ENCODE measurements around the gene SPTBN1. TPM values are rescaled to one million over a fixed set of nuclear protein-coding genes. Genes with fewer than 3 reads are reported as not detected.

Gene SPTBN1
- total RNA-seq, 1 donor from 2014 or later = 224 TPM

DNA sequence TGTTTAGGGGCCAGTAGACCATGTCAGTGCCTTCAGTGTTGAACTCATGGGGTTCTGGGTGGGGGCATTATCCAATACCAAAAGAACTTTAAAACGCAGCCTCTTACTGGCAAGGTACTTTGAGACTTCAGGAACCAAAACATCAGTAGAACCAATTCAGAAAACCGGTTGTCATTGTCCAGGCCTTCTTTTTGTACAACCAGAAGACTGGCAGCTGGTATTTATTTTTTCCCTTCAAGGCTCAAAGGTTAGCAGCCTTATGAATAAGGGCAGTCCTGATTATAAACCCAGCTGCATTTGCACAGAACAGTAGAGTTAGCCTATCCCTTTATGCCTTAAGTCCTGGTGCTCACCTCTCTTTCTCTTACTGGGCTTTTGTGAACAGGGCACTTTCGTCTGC is 153.5 kb downstream of the SPTBN1 start:
- TF ChIP-seq, protein P1, sequence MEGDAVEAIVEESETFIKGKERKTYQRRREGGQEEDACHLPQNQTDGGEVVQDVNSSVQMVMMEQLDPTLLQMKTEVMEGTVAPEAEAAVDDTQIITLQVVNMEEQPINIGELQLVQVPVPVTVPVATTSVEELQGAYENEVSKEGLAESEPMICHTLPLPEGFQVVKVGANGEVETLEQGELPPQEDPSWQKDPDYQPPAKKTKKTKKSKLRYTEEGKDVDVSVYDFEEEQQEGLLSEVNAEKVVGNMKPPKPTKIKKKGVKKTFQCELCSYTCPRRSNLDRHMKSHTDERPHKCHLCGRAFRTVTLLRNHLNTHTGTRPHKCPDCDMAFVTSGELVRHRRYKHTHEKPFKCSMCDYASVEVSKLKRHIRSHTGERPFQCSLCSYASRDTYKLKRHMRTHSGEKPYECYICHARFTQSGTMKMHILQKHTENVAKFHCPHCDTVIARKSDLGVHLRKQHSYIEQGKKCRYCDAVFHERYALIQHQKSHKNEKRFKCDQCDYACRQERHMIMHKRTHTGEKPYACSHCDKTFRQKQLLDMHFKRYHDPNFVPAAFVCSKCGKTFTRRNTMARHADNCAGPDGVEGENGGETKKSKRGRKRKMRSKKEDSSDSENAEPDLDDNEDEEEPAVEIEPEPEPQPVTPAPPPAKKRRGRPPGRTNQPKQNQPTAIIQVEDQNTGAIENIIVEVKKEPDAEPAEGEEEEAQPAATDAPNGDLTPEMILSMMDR (conservative IDR thresholded peaks at IDR 0.05; ENCODE audit: low read depth, low read length) = no peak
- H3K4me3 ChIP-seq (ENCODE audit: low read depth, low read length) = no peak overlapping the region

GRCh38 chr2:54610700-54611099 is 154.6 kb downstream of the SPTBN1 start:
- DNase-seq (ENCODE audit: low read depth) = no peak

More for the DNA sequence above, 153.5 kb downstream of the SPTBN1 start:
- no peak for DNase-seq (ENCODE audit: low read depth)

DNA sequence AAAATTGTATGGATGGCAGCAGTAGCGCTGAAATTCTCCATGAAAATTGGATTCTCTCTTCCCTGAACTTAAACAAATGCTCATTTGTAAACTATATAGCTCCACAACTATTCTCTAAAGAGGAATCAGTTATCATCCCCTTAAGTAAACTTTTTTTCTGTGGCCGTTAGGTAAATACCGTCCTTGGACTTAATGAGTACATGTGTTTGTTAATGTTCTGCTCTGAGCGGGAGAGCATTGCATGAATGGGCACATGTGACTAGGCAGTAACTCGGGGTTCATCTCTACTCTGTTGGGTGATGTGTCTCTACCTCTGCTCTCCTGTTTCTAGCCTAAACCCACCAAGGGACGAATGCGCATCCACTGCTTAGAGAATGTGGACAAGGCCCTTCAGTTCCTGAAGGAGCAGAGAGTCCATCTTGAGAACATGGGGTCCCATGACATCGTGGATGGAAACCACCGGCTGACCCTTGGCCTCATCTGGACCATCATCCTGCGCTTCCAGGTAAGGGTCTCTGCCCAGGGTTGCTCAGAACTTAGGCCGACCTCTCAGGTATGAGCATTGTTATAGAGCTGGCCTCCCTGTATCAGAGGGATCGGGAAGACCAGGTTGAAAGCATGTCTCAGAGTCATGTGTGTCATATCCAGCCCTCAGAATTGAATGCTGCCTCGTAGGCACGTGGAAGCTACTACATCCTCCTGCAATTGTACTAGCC is 155.9 kb downstream of the SPTBN1 start:
- no peak overlapping the region for H3K4me3 ChIP-seq (ENCODE audit: low read depth, low read length)
- DNase-seq (ENCODE audit: low read depth) = no peak
- TF ChIP-seq, protein P1 (conservative IDR thresholded peaks at IDR 0.05; ENCODE audit: low read depth, low read length) = no peak

More at GRCh38 chr2:54610700-54611099, 154.6 kb downstream of the SPTBN1 start:
- H3K4me3 ChIP-seq (ENCODE audit: low read depth, low read length) = no peak overlapping the region
- TF ChIP-seq, protein P1 (conservative IDR thresholded peaks at IDR 0.05; ENCODE audit: low read depth, low read length) = no peak

DNA sequence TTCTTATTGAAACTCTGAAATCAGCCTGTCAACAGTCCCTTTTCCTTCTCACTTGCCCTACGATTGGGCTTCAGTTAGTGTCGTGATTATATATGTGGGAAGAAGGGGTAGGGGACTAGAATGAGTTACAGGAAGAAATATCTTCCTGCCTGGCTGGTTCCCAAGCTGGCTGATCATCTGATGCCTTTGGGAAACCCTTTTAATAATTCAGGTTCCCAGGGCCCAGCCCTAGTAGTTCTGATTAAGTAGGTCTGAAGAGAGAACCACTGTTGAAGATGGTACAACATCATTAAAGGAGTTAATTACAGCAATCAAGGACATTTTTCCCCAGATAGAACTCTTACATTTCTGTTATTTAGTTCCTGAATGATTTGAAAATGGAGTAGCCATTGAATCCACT is 157.3 kb downstream of the SPTBN1 start:
- no peak overlapping the region for H3K4me3 ChIP-seq (ENCODE audit: low read depth, low read length)
- no peak for DNase-seq (ENCODE audit: low read depth)
- TF ChIP-seq, protein P1 (conservative IDR thresholded peaks at IDR 0.05; ENCODE audit: low read depth, low read length) = no peak

GRCh38 chr2:54613794-54614257 is 157.7 kb downstream of the SPTBN1 start:
- no peak for DNase-seq (ENCODE audit: low read depth)
- no peak overlapping the region for H3K4me3 ChIP-seq (ENCODE audit: low read depth, low read length)
- TF ChIP-seq, protein P1 (conservative IDR thresholded peaks at IDR 0.05; ENCODE audit: low read depth, low read length) = no peak

DNA sequence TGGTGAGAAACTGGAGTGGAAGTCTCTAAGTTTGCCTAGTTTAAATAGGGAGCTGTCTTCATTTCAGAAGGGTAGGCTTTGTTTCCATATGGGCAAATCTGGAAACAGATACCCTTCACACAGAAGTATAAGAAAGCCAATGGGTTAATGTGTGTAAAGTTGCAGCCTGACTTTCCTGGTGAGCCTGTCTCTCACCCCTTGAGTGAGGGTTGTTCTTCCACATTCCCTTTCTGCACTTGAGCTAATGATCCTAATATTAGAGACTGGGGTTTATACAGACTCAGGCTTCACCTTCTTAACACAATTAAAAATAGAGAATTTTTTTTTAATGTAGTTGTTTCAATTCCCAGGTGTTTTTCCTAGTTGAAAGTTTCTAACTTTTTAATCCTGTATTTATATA is 158.7 kb downstream of the SPTBN1 start:
- DNase-seq (ENCODE audit: low read depth) = no peak
- TF ChIP-seq, protein P1 (conservative IDR thresholded peaks at IDR 0.05; ENCODE audit: low read depth, low read length) = no peak
- no peak overlapping the region for H3K4me3 ChIP-seq (ENCODE audit: low read depth, low read length)

All from epithelial cell of proximal tubule (primary cell).